HCT116 (cell line): Measurements from ENCODE around the gene KPRP. TPM values are rescaled to one million over a fixed set of nuclear protein-coding genes. Genes with fewer than 3 reads are reported as not detected.

Source experiments
- ATAC-seq: fragments of 200-7000 bp; cut with Tn5 transposase; 2 replicates; pipeline ENCODE4 v1.9.1; 2020; ENCODE audit warnings: mild to moderate bottlenecking, moderate library complexity
- BruUV-seq: library from RNA; stranded (reverse); fragments of 400-500 nt; replicated peaks from 2 replicates; lab custom pipeline; 2021; lab: Mats Ljungman, UMichigan
- CTCF ChIA-PET: fragments of 300-600 bp; sonication (Branson Sonifier 250); formaldehyde crosslinking; loops from one replicate; lab custom pipeline; 2021; ENCODE audit warnings: antibody characterized with exemption; lab: Charles Lee
- POLR2A ChIA-PET: fragments of 300-600, 350-600 bp; sonication (Branson Sonifier 250); formaldehyde crosslinking; loops from one replicate; lab custom pipeline; 2021; ENCODE audit warnings: antibody characterized with exemption; lab: Charles Lee
- RAD21 ChIA-PET, 2 experiments: fragments of 300-600 bp; sonication (Branson Sonifier 250); formaldehyde crosslinking; loops; one replicate each; lab custom pipeline; 2023; ENCODE audit warnings: low total read pairs in 2 of 2; ENCODE audit not compliant: uncharacterized antibody in 2 of 2, unreplicated experiment in 2 of 2, low non-redundant PET in 1 of 2; lab: Charles Lee
- DNase-seq: peaks from one replicate; pipeline ENCODE4 v3.0.0-alpha.2; 2010; ENCODE audit warnings: low read depth, low spot score
- H2AFZ ChIP-seq: fragments of 200-600 bp; shearing (Covaris generic), sonication (generic); 2 replicates; pipeline ENCODE4 v1.6.1; 2017; ENCODE audit warnings: low read depth, mixed run types, mixed read lengths, antibody characterized with exemption, low read length; ENCODE audit not compliant: poor library complexity, severe bottlenecking
- H3K27ac ChIP-seq: 2 replicates; pipeline ENCODE4 v1.5.1; 2012; ENCODE audit warnings: low read depth, low read length
- H3K27me3 ChIP-seq: fragments of 200-600 bp; sonication (generic); 2 replicates; pipeline ENCODE4 v1.6.1; 2016; ENCODE audit warnings: mixed run types, low read length, mixed read lengths; ENCODE audit not compliant: insufficient read depth
- H3K36me3 ChIP-seq, 2 experiments: fragments of 200-500 bp in 1 of 2; fragments of 200-600 bp in 1 of 2; sonication (Bioruptor generic) in 1 of 2; sonication (generic) in 1 of 2; 2 replicates each; pipeline versions ENCODE4 v1.5.1 to v1.6.1; 2014 to 2016; ENCODE audit warnings: low read length in 2 of 2, inconsistent platforms in 1 of 2, mixed read lengths in 1 of 2, mixed run types in 1 of 2; ENCODE audit not compliant: insufficient read depth in 2 of 2, control insufficient read depth in 1 of 2
- H3K4me1 ChIP-seq, 2 experiments: fragments of 200-600 bp in 1 of 2; sonication (generic) in 1 of 2; 2 replicates each; pipeline versions ENCODE4 v1.5.1 to v1.6.1; 2012 to 2017; ENCODE audit warnings: low read length in 2 of 2, inconsistent platforms in 1 of 2, mild to moderate bottlenecking in 1 of 2, mixed read lengths in 1 of 2, mixed run types in 1 of 2, moderate library complexity in 1 of 2; ENCODE audit not compliant: insufficient read depth in 2 of 2, control insufficient read depth in 1 of 2
- H3K4me2 ChIP-seq: fragments of 200-600 bp; sonication (generic); 2 replicates; pipeline ENCODE4 v1.6.1; 2017; ENCODE audit warnings: mixed run types, low read length, mixed read lengths
- H3K4me3 ChIP-seq, 2 experiments: fragments of 200-600 bp in 1 of 2; sonication (generic) in 1 of 2; replicated peaks in 1 of 2; 2 replicates each; pipeline ENCODE4 v1.5.1; 2011 to 2016; ENCODE audit warnings: low read length in 2 of 2, control low read depth in 1 of 2, low read depth in 1 of 2, mild to moderate bottlenecking in 1 of 2, mixed read lengths in 1 of 2, mixed run types in 1 of 2
- H3K79me2 ChIP-seq: fragments of 200-600 bp; sonication (generic); 2 replicates; pipeline ENCODE4 v1.6.1; 2017; ENCODE audit warnings: mild to moderate bottlenecking, mixed run types, low read length, moderate library complexity, mixed read lengths; ENCODE audit not compliant: insufficient read depth
- H3K9ac ChIP-seq: fragments of 200-600 bp; sonication (generic); 2 replicates; pipeline ENCODE4 v1.6.1; 2016; ENCODE audit warnings: low read length, mixed read lengths
- H3K9me2 ChIP-seq: fragments of 200-600 bp; sonication (generic), shearing (Covaris generic); 2 replicates; pipeline ENCODE4 v1.6.1; 2017; ENCODE audit warnings: mixed run types, mild to moderate bottlenecking, moderate library complexity; ENCODE audit not compliant: insufficient read depth
- H3K9me3 ChIP-seq, 2 experiments: fragments of 200-500 bp in 1 of 2; fragments of 200-600 bp in 1 of 2; sonication (Bioruptor generic) in 1 of 2; sonication (generic) in 1 of 2; 2 replicates each; pipeline ENCODE4 v1.6.1; 2014 to 2017; ENCODE audit warnings: low read length in 2 of 2, mixed read lengths in 2 of 2, inconsistent platforms in 1 of 2, low read depth in 1 of 2, mild to moderate bottlenecking in 1 of 2, mixed run types in 1 of 2, moderate library complexity in 1 of 2; ENCODE audit not compliant: control insufficient read depth in 1 of 2, insufficient read depth in 1 of 2
- H4K20me1 ChIP-seq: fragments of 200-600 bp; sonication (generic), shearing (Covaris generic); 2 replicates; pipeline ENCODE4 v1.6.1; 2017; ENCODE audit warnings: mixed run types, mild to moderate bottlenecking, moderate library complexity; ENCODE audit not compliant: insufficient read depth
- CBX3 ChIP-seq: IDR thresholded peaks from 2 replicates; pipeline ENCODE4 v1.6.1; 2012; ENCODE audit warnings: low read depth
- CEBPB ChIP-seq: IDR thresholded peaks from 2 replicates; pipeline ENCODE4 v1.6.1; 2012; ENCODE audit warnings: low read depth
- CTCF ChIP-seq, 3 experiments: fragments of 200-600 bp in 1 of 3; sonication (generic) in 1 of 3; IDR thresholded peaks in 2 of 3; conservative IDR thresholded peaks in 1 of 3; 2 replicates each; pipeline ENCODE4 v1.5.1; 2012 to 2017; ENCODE audit warnings: low read depth in 2 of 3, low read length in 2 of 3, antibody characterized with exemption in 1 of 3, borderline replicate concordance in 1 of 3, control low read depth in 1 of 3, mild to moderate bottlenecking in 1 of 3, mixed read lengths in 1 of 3, mixed run types in 1 of 3, moderate library complexity in 1 of 3; ENCODE audit not compliant: insufficient read depth in 1 of 3
- EZH2 ChIP-seq: fragments of 200-600 bp; sonication (generic); IDR thresholded peaks from 2 replicates; pipeline ENCODE4 v1.6.1; 2017; ENCODE audit warnings: antibody characterized with exemption, mixed run types
- MAX ChIP-seq: IDR thresholded peaks from 2 replicates; pipeline ENCODE4 v1.6.1; 2012
- POLR2AphosphoS5 ChIP-seq: IDR thresholded peaks from 2 replicates; pipeline ENCODE4 v1.6.1; 2011; ENCODE audit warnings: mild to moderate bottlenecking, low read depth, low read length, moderate library complexity
- RAD21 ChIP-seq: IDR thresholded peaks from 2 replicates; pipeline ENCODE4 v1.6.1; 2012; ENCODE audit warnings: low read depth, mild to moderate bottlenecking
- REST ChIP-seq: IDR thresholded peaks from 2 replicates; pipeline ENCODE4 v1.6.1; 2012; ENCODE audit warnings: low read depth
- SIN3A ChIP-seq: IDR thresholded peaks from 2 replicates; pipeline ENCODE4 v1.6.1; 2012; ENCODE audit warnings: low read depth
- SP1 ChIP-seq: IDR thresholded peaks from 2 replicates; pipeline ENCODE4 v1.6.1; 2012; ENCODE audit warnings: low read depth
- SRF ChIP-seq: IDR thresholded peaks from 2 replicates; pipeline ENCODE4 v1.6.1; 2012; ENCODE audit warnings: low read depth
- intact Hi-C: fragments of 100-400 bp; cut with micrococcal nuclease; formaldehyde crosslinking; loops from 2 replicates; pipeline ENCODE4 v1.10.0; 2022
- total RNA-seq: library from RNA; stranded (reverse); gene quantifications from one replicate; pipeline ENCODE4 v1.2.1, GENCODE V29; 2021; ENCODE audit not compliant: unreplicated experiment

Gene KPRP
- total RNA-seq, 1 experiment from 2014 or later, result not detected

- Histone ChIP-seq H4K20me1 (no peaks in the 10 kb centered on the region), H3K9me2 (no peaks in the 10 kb centered on the region), H3K27me3 (peaks cover 26% of the 10 kb centered on the region), H3K9ac (no peak overlapping the region), H3K36me3 (no peaks in the 10 kb centered on the region), H3K4me2 (no peak overlapping the region), H3K4me3 (no peak overlapping the region), H3K79me2 (no peaks in the 10 kb centered on the region), H3K27ac (no peak overlapping the region), H3K9me3 (no peaks in the 10 kb centered on the region), H3K4me1 (no peaks in the 10 kb centered on the region), H2AFZ (peak overlapping the region; percentile 63)
- CTCF ChIA-PET, result no interaction called here
- intact Hi-C loops, result loop anchor here (5.0 kb wide), 1 partner anchor 182 kb away; no protein-coding TSS in a partner anchor
- TF ChIP-seq RAD21 (peak; percentile 47), CEBPB (peak; percentile 59; the same call in 1 of the 2 replicates), SRF (no peak), CTCF (IDR thresholded peaks at IDR 0.05 in 2 of 3, conservative IDR thresholded peaks at IDR 0.05 in 1 of 3; ENCODE audit: borderline replicate concordance in 1 of 3, insufficient read depth in 1 of 3, low read depth in 2 of 3, low read length in 2 of 3) (peak; percentile 18 to 42 (median 38); a peak in 4 of 6 replicates), MAX (0 out of 2 replicates have a peak, but pooled peaks have one; percentile 12)
- POLR2A ChIA-PET, result no interaction called here
- peak; percentile 21 for DNase-seq
- BruUV-seq, result no TSS peak
- RAD21 ChIA-PET, result no interaction called here
- ATAC-seq, result peak; percentile 61; the same call in 1 of the 2 replicates
Observed at GRCh38 chr1:152745289-152745704, 12.5 kb upstream of the KPRP start.

DNA sequence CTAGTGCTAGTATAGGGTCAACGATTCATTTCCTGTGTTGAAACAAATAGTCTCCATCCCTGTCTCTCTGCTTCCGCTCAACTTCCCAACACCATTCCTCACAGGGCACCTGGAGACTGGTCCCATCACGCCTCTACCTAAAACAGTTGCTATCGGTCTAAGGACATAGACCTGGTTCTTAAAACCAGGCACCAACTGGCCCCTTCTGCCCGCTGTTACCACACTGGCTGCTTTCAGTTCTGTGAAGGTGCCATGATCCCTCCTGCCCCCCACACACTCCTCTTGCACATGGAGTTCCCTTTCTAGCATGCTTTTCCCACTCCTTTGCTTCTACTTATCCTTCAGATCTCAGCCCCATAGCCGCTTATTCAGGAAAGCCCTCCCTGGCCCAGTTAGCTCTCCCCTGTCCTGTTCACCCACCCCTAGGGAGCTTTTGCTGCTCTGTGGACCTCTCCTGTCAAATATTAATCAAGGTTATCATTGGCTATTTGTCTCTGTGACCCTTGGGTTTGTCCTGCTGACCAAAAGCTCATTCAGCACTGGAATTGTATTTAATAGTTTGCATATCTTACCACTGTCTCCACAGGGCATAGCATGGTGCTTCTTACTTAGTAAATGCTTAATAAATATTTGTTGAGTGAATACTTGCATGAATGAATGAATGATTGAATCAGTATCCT, 11.9 kb upstream of the KPRP start:
- Histone ChIP-seq H3K27me3 (peaks cover 26% of the 10 kb centered on the region), H3K9ac (no peak overlapping the region), H2AFZ (peak overlapping the region; percentile 63), H3K9me3 (no peaks in the 10 kb centered on the region), H3K36me3 (no peaks in the 10 kb centered on the region), H3K4me1 (no peaks in the 10 kb centered on the region), H3K79me2 (no peaks in the 10 kb centered on the region), H3K4me3 (no peak overlapping the region), H4K20me1 (no peaks in the 10 kb centered on the region), H3K4me2 (no peak overlapping the region), H3K9me2 (no peaks in the 10 kb centered on the region), H3K27ac (no peak overlapping the region)
- no peak for ATAC-seq
- no peak for DNase-seq
- RAD21 ChIA-PET, result no interaction called here
- POLR2A ChIA-PET, result no interaction called here
- intact Hi-C loops, result loop anchor here (5.0 kb wide), 1 partner anchor 181 kb away; no protein-coding TSS in a partner anchor
- CTCF ChIA-PET, result no interaction called here
- BruUV-seq, result no TSS peak
- TF ChIP-seq SIN3A (no peak), SP1 (no peak), CBX3 (no peak), REST (no peak), POLR2AphosphoS5 (no peak), EZH2 (no peak)
